Ishikawa (cell line): ENCODE measurements around the gene CPEB3.

Source experiments
- CEBPB ChIP-seq: IDR thresholded peaks from 2 replicates; pipeline ENCODE4 v1.6.1; 2012
- CREB1 ChIP-seq: IDR thresholded peaks from 2 replicates; pipeline ENCODE4 v1.6.1; 2012; ENCODE audit warnings: low read depth
- EGR1 ChIP-seq: IDR thresholded peaks from 2 replicates; pipeline ENCODE4 v1.6.1; 2012
- EP300 ChIP-seq: IDR thresholded peaks from 2 replicates; pipeline ENCODE4 v1.6.1; 2012; ENCODE audit warnings: borderline replicate concordance
- FOXM1 ChIP-seq: IDR thresholded peaks from 2 replicates; pipeline ENCODE4 v1.6.1; 2012; ENCODE audit warnings: low read depth, borderline replicate concordance
- MAX ChIP-seq: IDR thresholded peaks from 2 replicates; pipeline ENCODE4 v1.6.1; 2012
- NFIC ChIP-seq: IDR thresholded peaks from 2 replicates; pipeline ENCODE4 v1.6.1; 2012
- RAD21 ChIP-seq: IDR thresholded peaks from 2 replicates; pipeline ENCODE4 v1.6.1; 2012; ENCODE audit warnings: low read depth
- REST ChIP-seq: IDR thresholded peaks from 2 replicates; pipeline ENCODE4 v1.6.1; 2012; ENCODE audit warnings: low read depth, mild to moderate bottlenecking
- TAF1 ChIP-seq: IDR thresholded peaks from 2 replicates; pipeline ENCODE4 v1.6.1; 2012; ENCODE audit warnings: low read depth, mild to moderate bottlenecking
- TCF12 ChIP-seq: IDR thresholded peaks from 2 replicates; pipeline ENCODE4 v1.6.1; 2012; ENCODE audit warnings: low read depth
- TEAD4 ChIP-seq: IDR thresholded peaks from 2 replicates; pipeline ENCODE4 v1.6.1; 2012
- USF1 ChIP-seq: IDR thresholded peaks from 2 replicates; pipeline ENCODE4 v1.6.1; 2012
- YY1 ChIP-seq: IDR thresholded peaks from 2 replicates; pipeline ENCODE4 v1.6.1; 2012; ENCODE audit warnings: low read depth
- ZBTB7A ChIP-seq: IDR thresholded peaks from 2 replicates; pipeline ENCODE4 v1.6.1; 2012; ENCODE audit warnings: low read depth

CPEB3 gene

GRCh38 chr10:92052088-92052487 is 238.8 kb downstream of the CPEB3 start:
- TF ChIP-seq REST, result no peak
- TF ChIP-seq FOXM1, result no peak
- no peak for TF ChIP-seq MAX
- TF ChIP-seq EGR1, result no peak
- TF ChIP-seq TAF1, result no peak
- no peak for TF ChIP-seq USF1
- no peak for TF ChIP-seq RAD21

- no peak for TF ChIP-seq USF1
- TF ChIP-seq REST, result no peak
- TF ChIP-seq CREB1, result no peak
- TF ChIP-seq EGR1, result no peak
- no peak for TF ChIP-seq ZBTB7A
Observed at GRCh38 chr10:92047215-92047614, 243.7 kb downstream of the CPEB3 start.

GRCh38 chr10:92045641-92046106 is 245.2 kb downstream of the CPEB3 start:
- TF ChIP-seq MAX (no peak), CEBPB (no peak), TCF12 (no peak), EGR1 (no peak), FOXM1 (no peak), TEAD4 (no peak), TAF1 (no peak), ZBTB7A (no peak), CREB1 (no peak), EP300 (no peak), USF1 (no peak), RAD21 (no peak), NFIC (no peak), REST (no peak)

GRCh38 chr10:92042541-92042940 is 248.3 kb downstream of the CPEB3 start:
- TF ChIP-seq MAX, result no peak
- TF ChIP-seq USF1, result no peak
- no peak for TF ChIP-seq YY1
- TF ChIP-seq TAF1, result no peak
- no peak for TF ChIP-seq REST
- no peak for TF ChIP-seq TCF12
- TF ChIP-seq RAD21, result no peak
